ENCODE measurements around the gene KRTAP5-6. TPM values are rescaled to one million over a fixed set of nuclear protein-coding genes. Genes with fewer than 3 reads are reported as not detected.
A peak's percentile ranks its signal among the peaks of the same experiment; 100 is the strongest.

KRTAP5-6 gene
- total and polyA plus RNA-seq, 4 donors: not detected

DNA sequence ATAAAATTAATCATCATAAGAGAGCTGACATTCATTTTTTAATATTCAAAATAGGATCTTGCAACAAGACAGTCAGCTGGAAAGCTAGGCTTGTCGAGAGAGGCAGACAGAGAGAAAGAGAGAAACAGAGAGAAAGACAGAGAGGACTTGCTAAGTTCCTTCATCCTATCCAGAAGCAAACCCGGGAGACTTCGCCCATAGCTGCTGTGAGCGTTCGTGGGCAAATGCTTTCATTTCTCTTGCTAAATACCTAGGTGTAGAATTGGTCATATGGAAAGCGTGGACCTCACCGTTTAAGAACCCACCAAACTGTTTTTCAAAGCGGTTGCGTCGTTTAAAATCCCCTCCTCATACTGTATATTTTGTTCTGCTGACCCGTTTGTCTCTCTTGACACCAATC is 25.3 kb upstream of the KRTAP5-6 start:
- Histone ChIP-seq H3K4me3 (ENCODE audit: low read depth, low read length) (no peak overlapping the region), H3K9me3 (ENCODE audit: control insufficient read depth, insufficient read depth, low read length) (no peaks in the 10 kb centered on the region), H3K27me3 (ENCODE audit: control insufficient read depth, insufficient read depth, low read length) (no peaks in the 10 kb centered on the region), H3K36me3 (ENCODE audit: control insufficient read depth, insufficient read depth, low read length) (no peaks in the 10 kb centered on the region), H3K27ac (ENCODE audit: low read depth, low read length) (no peak overlapping the region), H3K4me1 (ENCODE audit: control insufficient read depth, insufficient read depth, low read length) (peaks cover 10% of the 10 kb centered on the region)
- no peak for DNase-seq (ENCODE audit: low read depth in 4 of 6, low spot score in 6 of 6)
- 76% methylated on average over 6 of the region's 11 CpGs for WGBS (ENCODE audit: insufficient coverage)

DNA sequence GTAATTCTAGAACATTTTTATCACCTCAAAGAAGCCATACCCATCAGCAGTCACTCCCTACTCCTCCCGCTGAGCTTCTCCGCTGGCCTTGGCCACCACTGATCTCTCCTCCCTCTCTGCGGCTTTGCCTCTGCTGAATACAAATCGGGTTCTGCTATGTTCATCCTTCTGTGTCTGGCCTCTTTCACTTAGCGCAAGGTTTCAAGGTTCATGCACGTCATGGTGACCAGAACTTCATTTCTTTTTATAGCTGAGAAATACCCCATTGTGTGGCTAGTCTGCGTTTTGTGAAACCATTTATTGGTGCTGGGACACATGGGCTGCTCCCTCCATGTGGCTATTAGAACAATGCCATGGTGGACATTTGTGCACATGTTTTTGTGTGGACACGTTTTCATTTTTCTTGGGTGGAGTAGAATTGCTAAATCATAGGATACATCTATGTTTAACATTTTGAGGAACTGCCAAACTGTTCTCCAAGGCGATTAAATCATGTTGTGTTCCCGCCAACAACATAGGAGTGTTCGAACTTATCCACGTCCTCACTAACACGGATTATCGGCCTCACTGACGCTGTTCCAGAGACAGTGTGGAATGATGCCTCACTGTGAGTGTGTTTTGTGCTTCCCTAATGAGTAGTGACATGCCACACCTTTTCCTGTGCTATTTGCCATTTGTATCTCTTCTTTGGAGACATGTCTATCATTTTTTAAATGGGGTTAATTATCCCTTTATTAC is 24.2 kb upstream of the KRTAP5-6 start:
- WGBS (ENCODE audit: insufficient coverage): 76% methylated on average over 9 of the region's 15 CpGs
- no peak overlapping the region for H3K4me3 ChIP-seq (ENCODE audit: low read depth, low read length)
- no peaks in the 10 kb centered on the region for H3K9me3 ChIP-seq (ENCODE audit: control insufficient read depth, insufficient read depth, low read length)
- no peak for DNase-seq (ENCODE audit: low read depth in 4 of 6, low spot score in 6 of 6)
- H3K4me1 ChIP-seq (ENCODE audit: control insufficient read depth, insufficient read depth, low read length): peaks cover 8% of the 10 kb centered on the region
- H3K36me3 ChIP-seq (ENCODE audit: control insufficient read depth, insufficient read depth, low read length): no peaks in the 10 kb centered on the region
- H3K27me3 ChIP-seq (ENCODE audit: control insufficient read depth, insufficient read depth, low read length): no peaks in the 10 kb centered on the region
- H3K27ac ChIP-seq (ENCODE audit: low read depth, low read length): no peak overlapping the region

DNA sequence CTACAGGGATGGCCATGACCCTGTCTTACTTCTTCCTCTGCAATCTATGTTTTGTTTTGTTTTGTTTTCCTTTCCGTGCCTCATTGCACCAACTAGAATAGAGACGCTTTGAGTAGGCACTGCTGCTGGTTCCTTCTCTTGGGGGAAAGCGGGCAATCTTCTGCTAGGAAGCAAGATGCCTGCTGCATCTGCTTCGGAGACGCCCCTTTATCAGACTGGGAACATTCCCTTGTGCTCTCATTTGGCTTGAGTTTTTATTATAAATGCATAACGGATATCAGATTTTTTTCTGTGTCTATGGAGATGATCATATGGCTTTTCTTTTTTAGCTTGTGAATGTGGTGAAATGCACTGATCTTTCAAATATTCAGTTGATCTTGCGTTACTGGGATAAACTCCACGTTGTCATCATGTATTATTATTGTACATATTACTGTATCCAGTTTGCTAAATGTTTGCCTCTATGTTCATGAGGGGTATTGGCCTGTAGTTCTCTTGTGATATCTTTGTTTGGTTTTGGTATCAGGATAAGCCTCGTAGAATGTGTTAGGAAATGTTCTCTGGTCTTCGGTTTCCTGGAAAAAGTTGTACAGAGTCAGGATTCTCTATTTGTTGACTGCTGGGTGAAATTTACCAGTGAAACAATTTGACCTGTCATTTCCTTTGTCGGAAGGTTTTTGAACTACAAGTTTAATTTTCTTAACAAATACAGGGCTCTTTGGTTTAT is 23.4 kb upstream of the KRTAP5-6 start:
- Histone ChIP-seq H3K36me3 (ENCODE audit: control insufficient read depth, insufficient read depth, low read length) (no peaks in the 10 kb centered on the region), H3K27me3 (ENCODE audit: control insufficient read depth, insufficient read depth, low read length) (no peaks in the 10 kb centered on the region), H3K4me3 (ENCODE audit: low read depth, low read length) (no peak overlapping the region), H3K27ac (ENCODE audit: low read depth, low read length) (no peak overlapping the region), H3K9me3 (ENCODE audit: control insufficient read depth, insufficient read depth, low read length) (no peaks in the 10 kb centered on the region), H3K4me1 (ENCODE audit: control insufficient read depth, insufficient read depth, low read length) (peaks cover 8% of the 10 kb centered on the region)
- 58% methylated on average over 7 of the region's 11 CpGs for WGBS (ENCODE audit: insufficient coverage)
- peak in 1 of 6 donors; percentile 33 for DNase-seq (ENCODE audit: low read depth in 4 of 6, low spot score in 6 of 6)

DNA sequence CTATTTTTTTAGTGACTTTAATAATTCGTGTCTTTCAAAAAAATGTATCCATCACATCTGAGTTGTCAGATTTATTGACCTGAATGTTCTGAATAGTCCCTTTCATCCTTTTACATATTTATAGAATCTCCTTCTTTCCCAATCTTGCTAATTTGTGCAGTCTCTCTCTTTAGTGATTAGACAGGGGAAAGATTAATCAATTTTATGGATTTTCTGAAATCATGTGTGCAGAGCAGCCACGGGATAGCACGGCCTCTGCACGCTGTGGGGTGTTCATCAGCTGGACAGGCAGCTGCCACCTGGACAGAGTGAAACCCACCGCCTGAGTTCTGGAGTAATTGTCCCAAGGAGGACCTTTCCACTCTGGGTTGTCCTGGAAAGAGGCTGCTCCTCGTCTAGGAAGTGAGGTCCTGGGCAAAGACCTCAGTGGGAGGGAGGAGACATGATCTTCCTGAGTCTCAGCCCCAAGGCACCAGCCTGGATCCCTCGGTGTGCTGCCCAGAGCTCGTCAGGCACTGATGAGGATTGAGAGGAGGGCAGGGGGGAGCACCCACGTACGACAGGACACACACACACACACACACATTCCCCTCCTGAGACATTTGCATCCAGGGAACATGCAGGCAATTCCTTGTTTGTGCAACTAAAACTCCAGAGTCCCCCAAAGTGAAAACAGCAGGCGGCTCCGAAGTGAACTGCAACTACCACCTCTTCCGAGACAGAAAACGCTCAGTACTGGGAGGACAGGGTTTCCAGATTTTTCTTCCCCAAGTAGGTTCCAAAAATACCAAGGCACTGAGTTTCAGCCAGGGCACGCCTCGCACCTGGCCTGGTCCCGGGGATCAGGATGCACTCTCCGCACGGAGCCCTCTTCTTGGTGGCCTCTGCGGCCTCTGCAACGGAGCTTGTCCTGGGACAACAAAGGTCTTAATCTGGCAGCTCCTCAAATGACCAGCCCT is 22.5 kb upstream of the KRTAP5-6 start:
- Histone ChIP-seq H3K4me1 (ENCODE audit: control insufficient read depth, insufficient read depth, low read length) (peaks cover 8% of the 10 kb centered on the region), H3K9me3 (ENCODE audit: control insufficient read depth, insufficient read depth, low read length) (no peaks in the 10 kb centered on the region), H3K36me3 (ENCODE audit: control insufficient read depth, insufficient read depth, low read length) (no peaks in the 10 kb centered on the region), H3K4me3 (ENCODE audit: low read depth, low read length) (no peak overlapping the region), H3K27me3 (ENCODE audit: control insufficient read depth, insufficient read depth, low read length) (no peaks in the 10 kb centered on the region), H3K27ac (ENCODE audit: low read depth, low read length) (no peak overlapping the region)
- 50% methylated on average over 18 of the region's 21 CpGs for WGBS (ENCODE audit: insufficient coverage)
- DNase-seq (ENCODE audit: low read depth in 4 of 6, low spot score in 6 of 6): no peak

DNA sequence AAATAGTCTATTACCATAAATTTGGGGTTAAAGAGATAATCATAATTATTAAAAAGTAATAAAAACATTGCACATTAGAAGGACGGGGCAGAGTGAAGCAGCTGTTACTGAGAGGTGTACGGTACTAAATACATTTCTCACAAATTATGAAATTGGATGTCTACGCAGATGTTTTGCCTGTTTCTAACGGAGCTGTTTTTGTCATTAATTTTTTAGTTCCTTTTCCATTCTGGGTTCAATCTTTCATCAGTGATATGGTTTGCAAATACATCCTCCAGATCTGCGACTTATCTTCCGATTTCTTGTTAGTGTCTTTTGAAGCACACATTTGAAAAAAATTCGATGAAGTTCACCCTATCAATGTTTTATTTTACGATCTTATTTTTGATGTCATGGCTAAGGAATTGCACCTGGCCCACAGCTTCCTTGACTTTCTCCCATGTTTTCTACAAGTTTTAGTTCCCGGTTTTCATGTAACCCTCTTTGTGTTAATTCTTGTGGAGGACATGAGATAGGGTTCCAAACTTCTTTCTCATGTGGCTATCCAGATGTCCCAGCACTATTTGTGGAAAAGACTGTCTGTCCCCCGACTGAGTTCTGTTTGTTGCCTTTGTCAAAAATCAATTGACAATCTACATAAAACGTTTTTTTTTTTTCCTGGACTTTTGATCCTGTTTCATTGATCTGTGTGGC is 21.3 kb upstream of the KRTAP5-6 start:
- Histone ChIP-seq H3K27me3 (ENCODE audit: control insufficient read depth, insufficient read depth, low read length) (no peaks in the 10 kb centered on the region), H3K9me3 (ENCODE audit: control insufficient read depth, insufficient read depth, low read length) (no peaks in the 10 kb centered on the region), H3K4me1 (ENCODE audit: control insufficient read depth, insufficient read depth, low read length) (no peaks in the 10 kb centered on the region), H3K27ac (ENCODE audit: low read depth, low read length) (no peak overlapping the region), H3K36me3 (ENCODE audit: control insufficient read depth, insufficient read depth, low read length) (no peaks in the 10 kb centered on the region), H3K4me3 (ENCODE audit: low read depth, low read length) (no peak overlapping the region)
- 92% methylated on average over 2 of the region's 11 CpGs for WGBS (ENCODE audit: insufficient coverage)
- DNase-seq (ENCODE audit: low read depth in 4 of 6, low spot score in 6 of 6): no peak

DNA sequence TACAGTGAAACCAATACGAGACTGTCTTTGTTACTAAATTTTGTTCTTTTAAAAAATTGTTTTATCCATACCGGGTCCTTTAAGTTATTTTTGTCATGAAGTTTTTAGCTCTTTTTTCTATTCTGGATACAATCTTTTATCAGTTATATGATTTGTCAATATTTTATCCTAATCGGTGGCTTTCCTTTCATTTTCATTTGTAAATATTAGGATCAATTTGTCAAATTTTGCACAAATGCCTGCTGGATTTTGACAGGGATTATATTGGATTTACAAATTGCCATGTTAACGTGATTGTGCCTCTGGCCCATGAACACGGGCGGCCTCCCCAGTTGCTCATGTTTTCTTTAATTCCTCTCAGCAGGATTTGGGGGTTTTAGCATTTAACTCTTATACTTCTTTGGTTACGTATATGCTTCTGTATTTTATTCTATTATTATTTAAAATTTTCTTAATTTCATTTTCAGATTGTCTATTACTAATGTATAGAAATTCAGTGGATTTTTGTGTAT is 20.7 kb upstream of the KRTAP5-6 start:
- Histone ChIP-seq H3K4me1 (ENCODE audit: control insufficient read depth, insufficient read depth, low read length) (no peaks in the 10 kb centered on the region), H3K27ac (ENCODE audit: low read depth, low read length) (no peak overlapping the region), H3K27me3 (ENCODE audit: control insufficient read depth, insufficient read depth, low read length) (no peaks in the 10 kb centered on the region), H3K36me3 (ENCODE audit: control insufficient read depth, insufficient read depth, low read length) (no peaks in the 10 kb centered on the region), H3K9me3 (ENCODE audit: control insufficient read depth, insufficient read depth, low read length) (no peaks in the 10 kb centered on the region), H3K4me3 (ENCODE audit: low read depth, low read length) (no peak overlapping the region)
- WGBS (ENCODE audit: insufficient coverage): no CpG with 5 or more reads among the region's 7 CpGs
- no peak for DNase-seq (ENCODE audit: low read depth in 4 of 6, low spot score in 6 of 6)

DNA sequence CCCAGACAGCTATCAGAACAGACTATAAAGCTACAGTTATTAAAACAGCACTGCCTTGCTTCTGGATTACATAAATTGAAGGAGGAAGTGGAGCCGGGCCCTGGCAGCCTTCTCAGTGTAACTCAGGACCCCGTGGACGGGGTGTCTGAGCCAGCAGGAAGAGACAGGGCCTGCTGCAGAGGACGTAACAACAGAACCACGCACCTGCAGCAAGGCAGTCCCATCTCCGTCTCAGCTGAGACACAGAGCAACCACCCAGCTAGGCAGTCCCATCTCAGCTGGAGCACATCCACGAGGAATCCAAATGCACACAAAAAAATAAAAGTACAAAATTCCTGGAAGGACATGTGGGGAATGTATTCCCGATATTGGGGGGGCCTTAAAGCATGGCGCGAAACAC is 17.1 kb upstream of the KRTAP5-6 start:
- 79% methylated on average over 5 of the region's 10 CpGs for WGBS (ENCODE audit: insufficient coverage)
- Histone ChIP-seq H3K4me3 (ENCODE audit: low read depth, low read length) (no peak overlapping the region), H3K36me3 (ENCODE audit: control insufficient read depth, insufficient read depth, low read length) (no peaks in the 10 kb centered on the region), H3K27ac (ENCODE audit: low read depth, low read length) (no peak overlapping the region), H3K27me3 (ENCODE audit: control insufficient read depth, insufficient read depth, low read length) (no peaks in the 10 kb centered on the region), H3K9me3 (ENCODE audit: control insufficient read depth, insufficient read depth, low read length) (no peaks in the 10 kb centered on the region), H3K4me1 (ENCODE audit: control insufficient read depth, insufficient read depth, low read length) (no peaks in the 10 kb centered on the region)
- no peak for DNase-seq (ENCODE audit: low read depth in 4 of 6, low spot score in 6 of 6)

DNA sequence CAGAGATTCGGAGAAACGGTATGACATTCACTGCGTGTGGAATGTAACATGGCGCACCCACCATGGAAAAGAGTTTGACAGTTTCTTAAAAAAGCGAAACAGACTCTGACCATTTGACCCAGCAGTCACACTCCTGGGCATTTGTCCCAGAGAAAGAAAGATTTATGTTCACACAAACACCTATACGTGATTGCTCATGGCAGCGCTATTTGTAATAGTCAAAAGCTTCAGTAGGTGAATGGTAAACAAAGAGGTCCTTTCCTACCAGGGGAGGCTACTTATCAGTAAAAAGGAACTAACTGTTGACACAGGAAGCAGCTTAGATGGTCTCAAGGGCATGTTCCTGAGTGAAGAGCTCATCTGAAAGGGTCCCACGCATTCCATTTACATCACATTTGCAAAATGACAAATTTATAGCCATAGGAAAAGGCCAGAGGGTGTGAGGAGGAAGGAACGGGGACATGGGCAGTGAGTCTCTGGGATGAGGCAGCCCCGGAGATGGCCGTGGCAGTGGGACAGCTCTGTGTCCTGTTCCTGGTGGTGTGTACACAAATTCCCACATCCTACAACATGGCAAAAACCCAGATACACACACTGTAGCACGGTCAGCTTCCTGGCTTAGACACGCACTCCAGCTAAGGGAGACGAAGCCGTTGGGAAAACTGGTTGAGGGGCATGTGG is 14.6 kb upstream of the KRTAP5-6 start:
- Histone ChIP-seq H3K36me3 (ENCODE audit: control insufficient read depth, insufficient read depth, low read length) (no peaks in the 10 kb centered on the region), H3K4me1 (ENCODE audit: control insufficient read depth, insufficient read depth, low read length) (no peaks in the 10 kb centered on the region), H3K27ac (ENCODE audit: low read depth, low read length) (no peak overlapping the region), H3K27me3 (ENCODE audit: control insufficient read depth, insufficient read depth, low read length) (no peaks in the 10 kb centered on the region), H3K9me3 (ENCODE audit: control insufficient read depth, insufficient read depth, low read length) (no peaks in the 10 kb centered on the region), H3K4me3 (ENCODE audit: low read depth, low read length) (no peak overlapping the region)
- no peak for DNase-seq (ENCODE audit: low read depth in 4 of 6, low spot score in 6 of 6)
- WGBS (ENCODE audit: insufficient coverage): 81% methylated on average over 6 of the region's 15 CpGs

Data from spinal cord (tissue), 10 donors.